ENCODE measurements around the gene CDH13.

CDH13 gene

DNA sequence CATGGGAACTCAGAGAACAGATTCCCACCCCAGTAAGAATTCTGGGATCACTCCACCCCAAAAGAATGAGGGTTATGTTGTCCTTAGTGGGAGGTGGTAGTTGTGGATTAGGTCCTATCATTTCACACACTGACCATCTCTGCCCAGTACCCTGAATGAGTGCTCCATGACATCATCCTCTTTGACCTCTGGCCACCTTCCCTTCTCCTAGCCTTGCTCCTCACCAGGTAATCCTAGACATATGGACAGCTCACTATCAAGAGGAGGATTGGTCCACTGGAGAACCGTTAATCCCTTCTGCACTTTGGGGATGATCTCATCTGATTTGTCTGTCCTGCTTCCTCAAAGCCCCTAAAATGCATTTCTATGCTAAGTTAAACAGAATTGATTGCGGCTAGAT, 642.8 kb downstream of the CDH13 start:
- in situ Hi-C loops (cut with HindIII; ENCODE audit: low sequenced_read_pairs), result no loop called here
- no peak overlapping the region for H3K4me3 ChIP-seq (ENCODE audit: low read depth, low read length)
- no peak for DNase-seq (ENCODE audit: low read depth)
- TF ChIP-seq, protein P1, sequence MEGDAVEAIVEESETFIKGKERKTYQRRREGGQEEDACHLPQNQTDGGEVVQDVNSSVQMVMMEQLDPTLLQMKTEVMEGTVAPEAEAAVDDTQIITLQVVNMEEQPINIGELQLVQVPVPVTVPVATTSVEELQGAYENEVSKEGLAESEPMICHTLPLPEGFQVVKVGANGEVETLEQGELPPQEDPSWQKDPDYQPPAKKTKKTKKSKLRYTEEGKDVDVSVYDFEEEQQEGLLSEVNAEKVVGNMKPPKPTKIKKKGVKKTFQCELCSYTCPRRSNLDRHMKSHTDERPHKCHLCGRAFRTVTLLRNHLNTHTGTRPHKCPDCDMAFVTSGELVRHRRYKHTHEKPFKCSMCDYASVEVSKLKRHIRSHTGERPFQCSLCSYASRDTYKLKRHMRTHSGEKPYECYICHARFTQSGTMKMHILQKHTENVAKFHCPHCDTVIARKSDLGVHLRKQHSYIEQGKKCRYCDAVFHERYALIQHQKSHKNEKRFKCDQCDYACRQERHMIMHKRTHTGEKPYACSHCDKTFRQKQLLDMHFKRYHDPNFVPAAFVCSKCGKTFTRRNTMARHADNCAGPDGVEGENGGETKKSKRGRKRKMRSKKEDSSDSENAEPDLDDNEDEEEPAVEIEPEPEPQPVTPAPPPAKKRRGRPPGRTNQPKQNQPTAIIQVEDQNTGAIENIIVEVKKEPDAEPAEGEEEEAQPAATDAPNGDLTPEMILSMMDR (IDR thresholded peaks at IDR 0.05; ENCODE audit: low read depth, low read length, missing control alignments), result no peak

DNA sequence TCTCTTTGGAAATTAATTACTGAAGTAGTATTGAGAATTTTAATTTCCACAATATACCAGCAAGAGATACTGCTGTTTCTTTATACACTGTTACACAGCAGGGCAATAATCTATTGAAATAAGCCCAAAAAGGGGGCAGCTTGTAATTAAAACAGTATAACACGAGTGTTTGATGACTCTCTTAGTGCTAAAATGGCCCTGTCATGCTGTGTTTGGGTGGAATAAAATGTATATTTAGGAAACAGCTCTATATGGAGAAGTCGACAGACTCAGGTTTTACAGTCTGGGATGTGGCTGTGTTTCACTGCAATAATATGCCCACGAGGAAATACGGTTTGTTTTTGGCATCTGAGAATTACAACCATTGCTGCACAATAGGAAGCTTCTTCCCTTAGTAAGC, 643.3 kb downstream of the CDH13 start:
- DNase-seq (ENCODE audit: low read depth), result no peak
- TF ChIP-seq, protein P1 (IDR thresholded peaks at IDR 0.05; ENCODE audit: low read depth, low read length, missing control alignments), result no peak
- in situ Hi-C loops (cut with HindIII; ENCODE audit: low sequenced_read_pairs), result no loop called here
- no peak overlapping the region for H3K4me3 ChIP-seq (ENCODE audit: low read depth, low read length)

DNA sequence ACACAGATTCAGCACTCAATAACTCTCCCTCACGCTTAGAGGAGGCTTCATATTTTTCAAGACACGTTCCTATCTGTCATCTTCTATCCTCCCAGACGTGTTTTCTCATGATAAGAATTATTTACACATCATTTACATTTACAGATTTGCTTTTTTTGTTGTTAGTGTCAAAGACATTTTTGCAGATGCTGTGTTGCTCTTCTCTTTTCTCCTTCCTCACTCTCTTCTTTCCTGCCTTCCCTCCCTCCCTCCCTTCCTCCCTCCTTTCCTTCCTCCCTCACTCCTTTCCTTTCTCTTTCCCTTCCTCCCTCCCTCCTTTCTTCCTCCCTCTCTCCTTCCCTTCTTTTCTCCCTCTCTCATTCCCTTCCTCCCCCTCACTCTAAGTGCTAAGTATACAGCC, 643.9 kb downstream of the CDH13 start:
- TF ChIP-seq, protein P1 (IDR thresholded peaks at IDR 0.05; ENCODE audit: low read depth, low read length, missing control alignments), result no peak
- in situ Hi-C loops (cut with HindIII; ENCODE audit: low sequenced_read_pairs), result no loop called here
- no peak overlapping the region for H3K4me3 ChIP-seq (ENCODE audit: low read depth, low read length)
- DNase-seq (ENCODE audit: low read depth), result no peak

DNA sequence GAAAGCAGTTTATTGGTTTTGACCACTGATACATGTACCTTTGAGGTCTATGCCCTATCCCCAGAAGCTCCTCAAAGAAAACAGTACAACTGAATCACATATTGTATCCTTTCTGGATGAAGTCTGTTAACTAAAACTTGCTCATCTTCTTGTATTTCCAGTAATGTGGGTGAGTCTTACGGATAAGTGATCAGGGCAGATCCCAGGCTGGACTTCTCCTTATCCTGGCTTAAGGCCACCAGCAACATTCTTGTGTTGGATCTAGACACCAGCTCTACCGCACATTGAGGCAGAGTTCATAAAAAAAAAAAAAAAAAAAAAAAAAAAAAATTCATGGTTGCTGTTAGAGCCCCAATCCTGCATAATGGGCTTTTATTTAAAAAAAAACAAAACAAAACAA, 644.4 kb downstream of the CDH13 start:
- TF ChIP-seq, protein P1 (IDR thresholded peaks at IDR 0.05; ENCODE audit: low read depth, low read length, missing control alignments), result no peak
- no peak for DNase-seq (ENCODE audit: low read depth)
- in situ Hi-C loops (cut with HindIII; ENCODE audit: low sequenced_read_pairs), result no loop called here
- H3K4me3 ChIP-seq (ENCODE audit: low read depth, low read length), result no peak overlapping the region

DNA sequence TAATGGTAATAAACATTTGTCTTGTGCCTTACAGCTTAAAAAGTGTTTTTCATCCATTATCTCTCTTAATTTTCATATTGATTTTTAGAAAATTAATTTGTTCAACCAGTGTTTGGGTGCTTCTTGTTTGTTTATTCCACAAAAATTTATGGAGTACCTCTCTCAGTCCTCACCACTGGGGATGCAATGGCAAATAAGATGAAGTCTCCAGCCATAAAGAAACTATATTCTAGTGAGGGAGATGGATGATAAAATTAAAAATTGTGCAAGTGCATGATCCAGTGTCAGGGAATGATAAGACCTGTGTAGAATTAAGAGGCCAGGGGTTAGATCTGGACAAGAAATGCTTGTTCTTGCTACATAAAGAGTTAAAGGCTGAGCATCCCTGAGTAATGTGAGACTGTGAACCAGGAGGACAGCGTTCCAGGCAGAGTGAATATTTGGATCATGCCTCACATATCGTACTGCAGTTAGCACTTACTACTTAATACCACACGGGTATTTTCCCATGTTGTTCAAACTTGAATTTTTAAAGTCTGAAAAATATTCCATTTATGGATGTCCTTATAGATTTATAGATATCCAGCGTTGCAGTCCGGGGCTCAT, 645.3 kb downstream of the CDH13 start:
- TF ChIP-seq, protein P1 (IDR thresholded peaks at IDR 0.05; ENCODE audit: low read depth, low read length, missing control alignments), result no peak
- in situ Hi-C loops (cut with HindIII; ENCODE audit: low sequenced_read_pairs), result no loop called here
- no peak for DNase-seq (ENCODE audit: low read depth)
- H3K4me3 ChIP-seq (ENCODE audit: low read depth, low read length), result no peak overlapping the region

DNA sequence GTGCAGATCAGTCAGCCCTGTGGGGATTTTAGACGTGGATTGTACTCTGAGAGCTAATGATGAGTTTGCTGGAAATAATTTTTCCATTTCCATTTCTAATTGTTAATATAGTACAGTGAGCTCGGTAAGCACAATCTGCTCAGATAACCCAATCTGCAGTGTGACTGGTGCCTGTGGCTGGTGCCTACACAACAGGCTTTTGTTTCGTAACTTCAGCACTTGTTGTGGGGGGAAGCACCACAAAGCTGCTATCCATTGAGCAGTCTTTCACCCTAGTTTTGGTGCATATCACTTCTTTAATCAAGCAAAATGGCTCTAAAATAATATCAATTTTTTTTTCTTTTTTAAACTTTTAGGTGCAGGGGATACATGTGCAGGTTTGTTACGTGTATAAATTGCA, 646.1 kb downstream of the CDH13 start:
- TF ChIP-seq, protein P1 (IDR thresholded peaks at IDR 0.05; ENCODE audit: low read depth, low read length, missing control alignments), result no peak
- no peak overlapping the region for H3K4me3 ChIP-seq (ENCODE audit: low read depth, low read length)
- no peak for DNase-seq (ENCODE audit: low read depth)
- in situ Hi-C loops (cut with HindIII; ENCODE audit: low sequenced_read_pairs), result no loop called here
